Fibroblast of gingiva (primary cell): Measurements from ENCODE around the gene FAM50A.
"Not testable (repeated sequence)": the region's sequence is repeated elsewhere in the genome, so short reads cannot be mapped to it uniquely, and the experiment has no call there.

Experiments used
- DNase-seq: peaks from one replicate; pipeline ENCODE4 v3.0.0-alpha.2; 2011; ENCODE audit warnings: low read depth

The FAM50A gene, protein sequence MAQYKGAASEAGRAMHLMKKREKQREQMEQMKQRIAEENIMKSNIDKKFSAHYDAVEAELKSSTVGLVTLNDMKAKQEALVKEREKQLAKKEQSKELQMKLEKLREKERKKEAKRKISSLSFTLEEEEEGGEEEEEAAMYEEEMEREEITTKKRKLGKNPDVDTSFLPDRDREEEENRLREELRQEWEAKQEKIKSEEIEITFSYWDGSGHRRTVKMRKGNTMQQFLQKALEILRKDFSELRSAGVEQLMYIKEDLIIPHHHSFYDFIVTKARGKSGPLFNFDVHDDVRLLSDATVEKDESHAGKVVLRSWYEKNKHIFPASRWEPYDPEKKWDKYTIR

GRCh38 chrX:154443992-154444754, at the start of gene FAM50A:
Gene FAM50A, plus strand, starts transcription at chrX:154444141. Its CDS starts 95 bp downstream, at chrX:154444236.
- DNase-seq, result peak; percentile 56

DNA sequence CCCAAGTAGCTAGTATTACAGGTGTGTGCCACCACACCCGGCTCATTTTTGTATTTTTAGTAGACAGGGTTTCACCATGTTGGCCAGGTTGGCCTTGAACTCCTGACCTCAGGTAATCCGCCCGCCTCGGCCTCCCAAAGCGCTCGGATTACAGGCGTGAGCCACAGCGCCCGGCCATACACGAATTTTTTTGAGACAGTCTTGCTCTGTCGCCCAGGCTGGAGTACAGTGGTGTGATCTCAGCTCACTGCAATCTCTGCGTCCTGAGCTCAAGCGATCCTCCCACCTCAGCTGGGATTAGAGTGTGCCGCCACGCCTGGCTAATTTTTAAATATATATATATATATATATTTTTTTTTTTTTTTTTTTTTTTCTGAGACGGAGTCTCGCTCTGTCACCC, 47.6 kb upstream of the FAM50A start:
- not testable (repeated sequence) for DNase-seq

DNA sequence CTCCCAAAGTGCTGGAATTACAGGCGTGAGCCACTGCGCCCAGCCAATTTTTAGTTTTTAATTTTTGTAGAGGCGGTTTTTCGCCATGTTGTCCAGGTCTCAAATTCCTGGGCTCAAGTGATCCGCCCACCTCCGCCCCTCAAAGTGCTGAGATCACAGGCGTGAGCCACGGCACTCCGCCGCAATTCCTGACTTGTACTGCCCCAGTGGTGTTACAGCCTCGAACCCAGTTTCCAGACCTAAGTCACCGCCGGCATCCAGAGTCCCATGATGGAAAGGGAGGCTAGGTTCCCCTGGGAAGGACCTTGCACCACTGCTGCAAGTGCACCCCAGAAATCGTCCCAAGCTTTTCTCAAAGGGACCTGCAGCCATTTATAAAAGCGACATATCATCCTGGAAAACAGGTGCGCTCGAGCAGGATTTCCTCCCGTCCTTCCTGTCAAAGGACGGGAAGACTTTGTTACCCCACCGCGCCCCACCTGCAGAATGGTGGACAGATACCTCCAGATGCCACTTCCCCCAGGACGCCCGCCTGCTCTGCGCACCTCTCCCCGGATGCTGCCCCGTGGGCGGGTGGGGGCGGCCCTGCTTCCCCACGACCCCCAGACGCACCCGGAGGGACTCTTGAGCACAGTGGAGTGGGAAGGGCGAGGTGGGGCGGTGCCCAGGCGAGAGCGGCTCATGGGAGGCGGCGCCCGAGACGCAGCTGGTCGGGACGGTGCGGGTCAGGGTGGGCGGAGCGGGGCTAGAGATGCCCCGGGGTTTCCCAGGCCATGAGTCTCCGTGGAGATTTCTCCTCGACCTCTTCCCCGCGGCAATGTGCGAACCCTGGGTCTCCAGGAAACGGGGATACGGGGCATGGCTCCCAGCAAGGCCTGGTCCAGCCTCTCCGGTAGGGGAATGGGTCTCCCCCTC, 46.7 kb upstream of the FAM50A start:
- peak; percentile 67 for DNase-seq

GRCh38 chrX:154397888-154398667, 45.9 kb upstream of the FAM50A start, which contains the start of gene RPL10:
Gene RPL10, plus strand, starts transcription at chrX:154398377. Its CDS starts 143 bp downstream, at chrX:154398520.
- peak; percentile 98 for DNase-seq

- peak; percentile 78 for DNase-seq
Observed at GRCh38 chrX:154398668-154399526, 45.0 kb upstream of the FAM50A start.

DNA sequence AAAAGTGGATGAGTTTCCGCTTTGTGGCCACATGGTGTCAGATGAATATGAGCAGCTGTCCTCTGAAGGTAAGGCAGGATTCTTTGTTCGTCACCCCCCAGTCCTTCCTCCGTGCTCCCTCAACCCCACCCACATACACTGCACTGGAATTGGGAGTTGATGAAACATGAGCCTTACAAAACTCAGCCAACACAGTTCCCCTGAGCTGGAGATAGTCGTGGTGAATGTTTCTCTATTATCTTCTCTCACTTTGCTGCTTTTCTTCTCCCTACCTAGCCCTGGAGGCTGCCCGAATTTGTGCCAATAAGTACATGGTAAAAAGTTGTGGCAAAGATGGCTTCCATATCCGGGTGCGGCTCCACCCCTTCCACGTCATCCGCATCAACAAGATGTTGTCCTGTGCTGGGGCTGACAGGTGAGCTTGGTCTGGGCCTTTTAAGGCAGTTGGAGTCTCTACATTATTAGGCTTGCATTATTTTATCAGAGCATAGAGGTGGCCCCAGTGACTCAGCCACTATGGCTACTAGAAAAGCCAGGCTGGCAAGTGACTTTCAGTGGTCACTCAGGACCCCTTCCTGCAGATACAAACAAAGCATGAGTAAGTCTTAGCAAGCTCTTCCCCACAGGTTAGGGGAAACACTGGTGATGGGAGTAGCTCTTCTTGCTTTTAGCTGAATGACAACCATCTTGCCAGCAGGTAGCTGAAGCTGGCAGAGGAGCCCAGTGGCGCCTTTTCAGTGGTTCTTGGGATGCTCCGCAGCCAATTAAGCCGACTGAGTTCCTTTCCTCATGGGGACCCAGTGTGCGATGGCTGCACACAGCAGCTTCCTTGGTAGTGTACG, 44.2 kb upstream of the FAM50A start:
- no peak for DNase-seq

DNA sequence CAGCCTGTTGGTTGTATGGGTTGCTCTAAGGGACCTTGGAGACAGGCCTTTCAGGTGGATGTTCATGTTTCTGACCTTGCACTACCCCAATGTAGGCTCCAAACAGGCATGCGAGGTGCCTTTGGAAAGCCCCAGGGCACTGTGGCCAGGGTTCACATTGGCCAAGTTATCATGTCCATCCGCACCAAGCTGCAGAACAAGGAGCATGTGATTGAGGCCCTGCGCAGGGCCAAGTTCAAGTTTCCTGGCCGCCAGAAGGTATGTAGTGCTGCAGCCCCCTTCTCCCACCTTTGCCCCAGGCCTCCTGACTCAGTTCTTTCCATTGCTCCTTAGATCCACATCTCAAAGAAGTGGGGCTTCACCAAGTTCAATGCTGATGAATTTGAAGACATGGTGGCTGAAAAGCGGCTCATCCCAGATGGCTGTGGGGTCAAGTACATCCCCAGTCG, 43.5 kb upstream of the FAM50A start:
- DNase-seq, result not testable (repeated sequence)

DNA sequence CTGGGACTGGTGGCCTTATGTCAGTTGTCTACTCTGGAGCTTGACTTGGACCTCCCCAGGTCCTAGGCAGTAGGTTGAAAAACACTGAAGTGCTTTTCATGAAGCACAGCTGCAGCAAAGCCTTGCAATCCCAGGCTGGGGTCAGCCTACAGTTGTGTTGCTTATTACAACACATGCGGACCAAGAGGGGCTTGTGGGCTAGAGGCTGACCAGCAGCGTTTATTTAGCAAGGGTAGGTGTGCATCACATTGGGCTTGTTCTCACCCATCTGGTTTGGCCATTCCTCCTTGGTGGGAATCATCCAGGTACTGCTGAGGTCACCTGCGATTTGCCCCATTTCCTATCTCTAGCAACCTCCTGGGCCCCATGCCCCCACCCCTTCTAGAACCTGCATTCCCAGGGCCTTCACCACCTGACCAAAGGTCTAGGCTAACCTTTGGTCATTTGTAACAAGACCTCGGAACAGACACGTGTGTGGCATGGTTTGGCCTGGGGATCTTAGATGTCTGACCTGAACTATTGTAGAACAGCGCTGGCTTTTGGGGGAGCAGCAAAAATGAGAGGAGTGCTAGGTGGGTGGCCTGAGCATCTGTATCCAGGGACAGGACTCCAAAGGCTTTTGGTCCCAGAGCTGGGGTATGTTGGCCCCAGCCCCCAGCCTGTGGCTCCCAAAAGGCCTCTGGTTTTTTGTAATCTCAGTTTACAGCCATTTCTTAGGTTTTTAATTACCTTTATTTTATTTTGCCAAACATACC, 42.7 kb upstream of the FAM50A start:
- DNase-seq, result peak; percentile 35

DNA sequence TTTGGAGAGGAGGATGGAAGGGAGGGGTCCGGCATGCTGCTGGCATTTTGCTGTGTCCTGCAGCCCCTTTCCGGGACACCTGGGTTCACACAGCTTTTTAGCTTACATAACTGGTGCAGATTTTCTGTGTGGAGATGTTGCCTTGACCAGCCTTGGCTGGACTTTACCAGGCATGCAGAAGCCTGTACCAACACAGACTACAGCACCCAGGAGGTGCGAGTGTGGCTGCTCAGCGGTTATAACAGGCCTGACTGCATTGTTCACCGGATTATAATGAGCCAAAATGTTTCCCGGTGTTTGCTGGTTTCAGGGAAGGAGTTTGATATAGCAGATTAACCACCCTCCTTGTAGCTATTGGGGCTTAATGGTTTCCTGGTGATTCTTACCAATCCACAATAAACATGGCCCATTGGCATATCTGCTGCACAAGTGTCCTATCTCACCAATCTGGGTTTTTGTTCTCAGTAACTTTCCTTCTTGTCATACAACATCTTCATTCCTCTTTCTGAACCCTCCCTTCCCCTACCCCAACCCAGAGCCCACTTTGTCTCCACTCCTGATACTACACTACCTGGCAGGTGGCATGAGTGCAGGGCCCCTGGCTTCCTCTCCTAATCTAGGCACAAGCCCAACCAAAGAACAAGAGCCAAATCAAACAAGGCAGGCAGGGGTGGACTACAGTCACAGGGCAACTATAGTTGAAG, 41.9 kb upstream of the FAM50A start:
- peak; percentile 24 for DNase-seq

- DNase-seq, result no peak
Observed at GRCh38 chrX:154402622-154403127, 41.3 kb upstream of the FAM50A start.

- no peak for DNase-seq
Observed at GRCh38 chrX:154403192-154403591, 40.7 kb upstream of the FAM50A start.

DNA sequence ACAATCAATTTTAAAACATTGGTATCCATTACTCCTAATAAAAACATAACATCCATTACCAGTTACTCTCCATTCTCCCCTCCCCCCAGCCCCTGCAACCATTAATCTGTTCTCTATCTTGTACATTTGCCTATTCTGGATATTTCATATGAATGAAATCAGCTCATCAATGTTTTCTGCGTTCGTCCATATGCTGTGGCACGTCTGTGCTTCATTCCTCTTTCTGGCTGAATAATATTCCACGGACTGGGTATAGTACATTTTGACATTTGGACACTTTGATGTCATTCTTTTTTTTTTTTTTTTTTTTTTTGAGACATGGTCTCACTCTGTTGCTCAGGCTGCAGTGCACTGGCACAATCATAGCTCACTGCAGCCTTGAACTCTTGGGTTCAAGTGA, 40.1 kb upstream of the FAM50A start:
- no peak for DNase-seq

GRCh38 chrX:154404625-154405192, 39.2 kb upstream of the FAM50A start:
- DNase-seq, result no peak

DNA sequence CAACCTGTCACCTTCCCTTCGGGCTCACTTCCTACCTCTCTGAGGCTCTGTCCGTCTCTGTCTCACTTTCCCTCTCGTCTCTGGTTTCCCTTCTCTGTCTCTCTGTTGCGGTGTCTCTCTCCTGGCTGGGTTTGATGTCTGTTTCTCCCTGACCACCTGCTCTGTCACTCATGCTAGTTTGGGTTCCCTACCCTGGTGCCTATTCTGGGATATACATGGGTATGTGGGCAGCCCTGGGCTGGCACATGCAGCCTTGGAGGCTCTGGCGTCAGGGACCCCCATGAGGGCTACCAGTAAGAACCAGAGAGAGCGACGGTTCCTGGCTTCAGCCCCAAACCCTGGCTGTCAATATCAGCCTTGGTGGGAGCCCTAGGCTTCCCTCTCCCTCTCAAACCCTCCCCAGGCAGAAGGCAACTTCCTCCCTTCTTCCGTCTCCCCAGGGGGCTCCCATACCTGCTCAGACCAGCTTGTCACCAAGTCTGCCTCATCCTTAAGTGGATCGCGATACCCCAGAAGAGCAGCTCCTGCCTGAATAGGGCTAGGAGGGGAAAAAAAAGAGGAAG, 35.2 kb upstream of the FAM50A start:
- DNase-seq, result no peak

DNA sequence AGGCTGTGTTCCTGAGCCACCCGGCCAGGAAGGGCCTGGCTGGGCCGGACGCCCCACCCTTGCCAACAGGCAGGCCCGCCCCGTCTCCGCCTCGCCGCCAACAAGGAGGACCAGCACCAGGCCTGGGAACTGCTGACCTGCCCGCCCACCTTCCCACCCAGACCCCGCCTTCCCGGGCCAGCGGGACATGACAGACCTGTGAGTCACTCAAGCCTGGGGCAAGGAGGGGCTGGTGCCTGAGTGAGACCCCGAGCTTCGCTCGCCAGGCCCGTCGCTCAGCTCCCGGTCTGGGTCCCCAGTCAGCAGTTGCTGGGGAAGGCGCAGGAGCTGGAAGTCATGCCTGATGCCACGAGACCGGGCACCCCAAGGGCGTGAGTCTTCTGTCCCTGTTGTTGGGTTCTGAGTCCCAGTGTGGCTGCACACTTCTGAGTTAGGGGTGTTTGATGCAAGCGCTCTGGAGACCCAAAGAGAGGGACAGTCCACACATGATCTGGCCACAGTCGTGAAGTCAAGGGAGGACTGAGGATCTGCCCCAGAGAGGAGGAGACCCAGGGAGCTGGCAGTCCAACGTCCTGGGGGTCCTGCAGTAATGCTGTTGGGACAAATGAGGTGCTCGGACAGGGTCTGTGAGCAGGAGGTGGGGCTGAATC, 34.6 kb upstream of the FAM50A start, which contains the start of gene DNASE1L1:
TSS of gene DNASE1L1 (minus strand) at position 33 of the 650 bp plus-strand sequence. CDS start 3,686 bp downstream, outside the sequence.
- peak; percentile 85 for DNase-seq

GRCh38 chrX:154411981-154412340, 32.0 kb upstream of the FAM50A start:
- DNase-seq, result peak; percentile 35
